Loucy (cell line): ENCODE measurements around the gene C12orf75.

Experiments
- CTCF ChIP-seq: fragments of 200-600 bp; sonication (generic); conservative IDR thresholded peaks from 2 replicates; pipeline ENCODE4 v1.5.1; 2014; ENCODE audit warnings: mild to moderate bottlenecking, antibody characterized with exemption, low read length
- EZH2phosphoT487 ChIP-seq: fragments of 200-600 bp; IDR thresholded peaks from 2 replicates; pipeline ENCODE4 v1.6.1; 2018; ENCODE audit warnings: antibody characterized with exemption, mild to moderate bottlenecking, moderate library complexity, borderline replicate concordance

DNA sequence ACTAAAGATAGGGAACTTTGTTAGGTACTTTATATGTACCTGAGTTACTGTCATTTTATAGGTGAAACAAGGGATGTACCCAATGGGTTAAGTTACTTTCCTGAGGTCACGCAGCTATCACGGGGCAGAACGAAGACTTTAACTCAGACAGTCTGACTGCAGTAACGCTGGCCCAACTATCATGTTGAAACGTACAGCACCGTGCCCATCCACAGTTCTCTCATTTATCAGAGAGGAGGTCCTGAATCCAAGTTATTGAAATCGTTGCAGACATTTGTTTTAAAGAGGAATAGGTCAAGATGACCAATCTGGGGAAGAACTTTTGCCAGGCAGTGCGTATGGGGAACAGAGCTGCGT, 587 bp upstream of the C12orf75 start:
- no peak for TF ChIP-seq CTCF
- no peak for TF ChIP-seq EZH2phosphoT487
